ENCODE measurements around the gene H2AZ2. TPM values are rescaled to one million over a fixed set of nuclear protein-coding genes. Genes with fewer than 3 reads are reported as not detected.

H2AZ2 gene
- total RNA-seq, 4 donors from 2014 or later, result 99.6 to 418 (median 115) TPM

- TF ChIP-seq POLR2A (IDR thresholded peaks at IDR 0.05) (peak; percentile 96), POLR2AphosphoS5 (IDR thresholded peaks at IDR 0.05) (peak; percentile 90 to 93 (median 92)), EP300 (IDR thresholded peaks at IDR 0.05; ENCODE audit: low read depth) (peak; percentile 39), CTCF (IDR thresholded peaks at IDR 0.05) (no peak)
- peak within 1 kb of the TSS; percentile 99 to 100 (median 100) for H3K27ac ChIP-seq
- H3K36me3 ChIP-seq, result peaks cover 0 to 28% (median 11%) of the 10 kb centered on the region in 4 donors
- intact Hi-C loops (cut with DNase I; ENCODE audit: low total_unique reads) (no loop called here), in situ Hi-C loops (cut with MboI; ENCODE audit: low pct_ligation_motif_present in 1 of 4, low pct_unique_long_range_greater_than_20kb in 1 of 4, low sequenced_read_pairs in 3 of 4) (loop anchor here in 1 of 4 donors (10.0 kb wide), 1 partner anchor 48 kb away; the partner anchor contains the start of gene H2AZ2)
- WGBS, 2 donors (ENCODE audit: low coverage in 1 of 2), result 1% methylated on average over 44 of the region's 99 CpGs; no CpG with 5 or more reads in 1 of the 2 donors
- no peaks in the 10 kb centered on the region for H3K9me3 ChIP-seq
- H3K27me3 ChIP-seq, result no peaks in the 10 kb centered on the region
- peak within 1 kb of the TSS; percentile 79 to 94 (median 82) for H3K4me3 ChIP-seq
- DNase-seq, result peak; percentile 99
- peaks cover 8 to 28% (median 22%) of the 10 kb centered on the region in 4 donors for H3K4me1 ChIP-seq
Measured at GRCh38 chr7:44796504-44797328, 51.2 kb downstream of the H2AZ2 start, which contains the start of gene PPIA. PPIA (plus strand) TSS chr7:44796681; CDS start chr7:44796725, 44 bp downstream.

- Histone ChIP-seq H3K9me3 (no peaks in the 10 kb centered on the region), H3K36me3 (peaks cover 0 to 24% (median 9%) of the 10 kb centered on the region in 4 donors), H3K4me3 (peak overlapping the region; percentile 76 to 83 (median 80)), H3K27me3 (no peaks in the 10 kb centered on the region), H3K4me1 (peaks cover 8 to 28% (median 22%) of the 10 kb centered on the region in 4 donors), H3K27ac (peak overlapping the region; percentile 99 to 100 (median 100))
- TF ChIP-seq EP300 (IDR thresholded peaks at IDR 0.05; ENCODE audit: low read depth), result no peak
- TF ChIP-seq POLR2AphosphoS5 (IDR thresholded peaks at IDR 0.05), result no peak
- intact Hi-C loops (cut with DNase I; ENCODE audit: low total_unique reads), result no loop called here
- DNase-seq, result no peak
- 1% methylated on average over 56 of the region's 59 CpGs; no CpG with 5 or more reads in 1 of the 2 donors for WGBS, 2 donors (ENCODE audit: low coverage in 1 of 2)
- in situ Hi-C loops (cut with MboI; ENCODE audit: low pct_ligation_motif_present in 1 of 4, low pct_unique_long_range_greater_than_20kb in 1 of 4, low sequenced_read_pairs in 3 of 4), result loop anchor here in 1 of 4 donors (10.0 kb wide), 1 partner anchor 49 kb away; the partner anchor contains the start of gene H2AZ2
Measured at GRCh38 chr7:44796034-44796503, 51.8 kb downstream of the H2AZ2 start.

- no peak for TF ChIP-seq POLR2A (IDR thresholded peaks at IDR 0.05)
- TF ChIP-seq CTCF (IDR thresholded peaks at IDR 0.05), result no peak
- TF ChIP-seq POLR2AphosphoS5 (IDR thresholded peaks at IDR 0.05), result no peak
- TF ChIP-seq EP300 (IDR thresholded peaks at IDR 0.05; ENCODE audit: low read depth), result no peak
- Histone ChIP-seq H3K27ac (no peak overlapping the region), H3K4me3 (no peak overlapping the region), H3K27me3 (no peaks in the 10 kb centered on the region), H3K4me1 (peaks cover 8 to 23% (median 21%) of the 10 kb centered on the region in 4 donors), H3K9me3 (no peaks in the 10 kb centered on the region), H3K36me3 (peaks cover 0 to 7% (median under 1%) of the 10 kb centered on the region in 4 donors)
- 57% methylated on average over 3 of the region's 3 CpGs; no CpG with 5 or more reads in 1 of the 2 donors for WGBS, 2 donors (ENCODE audit: low coverage in 1 of 2)
- intact Hi-C loops (cut with DNase I; ENCODE audit: low total_unique reads) (loop anchor here (1.0 kb wide), 1 partner anchor 20 kb away; no protein-coding TSS in a partner anchor), in situ Hi-C loops (cut with MboI; ENCODE audit: low pct_ligation_motif_present in 1 of 4, low pct_unique_long_range_greater_than_20kb in 1 of 4, low sequenced_read_pairs in 3 of 4) (loop anchor here in 1 of 4 donors (10.0 kb wide), 1 partner anchor 50 kb away; the partner anchor contains the start of gene H2AZ2)
- DNase-seq, result no peak
Measured at GRCh38 chr7:44794331-44794730, 53.6 kb downstream of the H2AZ2 start.

GRCh38 chr7:44793919-44794318, 54.0 kb downstream of the H2AZ2 start:
- H3K9me3 ChIP-seq, result no peaks in the 10 kb centered on the region
- no peak overlapping the region for H3K4me3 ChIP-seq
- peaks cover 0 to 3% (median 0%) of the 10 kb centered on the region in 4 donors for H3K36me3 ChIP-seq
- in situ Hi-C loops (cut with MboI; ENCODE audit: low pct_ligation_motif_present in 1 of 4, low pct_unique_long_range_greater_than_20kb in 1 of 4, low sequenced_read_pairs in 3 of 4), result loop anchor here in 1 of 4 donors (10.0 kb wide), 1 partner anchor 51 kb away; the partner anchor contains the start of gene H2AZ2
- intact Hi-C loops (cut with DNase I; ENCODE audit: low total_unique reads), result loop anchor here (1.0 kb wide), 1 partner anchor 20 kb away; no protein-coding TSS in a partner anchor
- no peak overlapping the region for H3K27ac ChIP-seq
- no peaks in the 10 kb centered on the region for H3K27me3 ChIP-seq
- TF ChIP-seq POLR2AphosphoS5 (IDR thresholded peaks at IDR 0.05), result no peak
- TF ChIP-seq POLR2A (IDR thresholded peaks at IDR 0.05), result no peak
- no peak for TF ChIP-seq EP300 (IDR thresholded peaks at IDR 0.05; ENCODE audit: low read depth)
- TF ChIP-seq CTCF (IDR thresholded peaks at IDR 0.05), result no peak
- peaks cover 8 to 22% (median 18%) of the 10 kb centered on the region in 4 donors for H3K4me1 ChIP-seq
- DNase-seq, result no peak
- WGBS, 2 donors (ENCODE audit: low coverage in 1 of 2), result 82 to 86% methylated on average over 5 of the region's 5 CpGs
